Erythroblast (primary cell): ENCODE measurements around the gene TNPO3.
"Not testable (repeated sequence)": the region's sequence is repeated elsewhere in the genome, so short reads cannot be mapped to it uniquely, and the experiment has no call there.

Experiments used
- DNase-seq, 2 experiments: peaks; one replicate each; lab custom pipeline; 2025; lab: John Stamatoyannopoulos, UW
- GATA1 ChIP-seq: IDR thresholded peaks from 2 replicates; pipeline ENCODE4 v1.6.1; 2011; ENCODE audit warnings: low read depth, mild to moderate bottlenecking, control low read depth, low read length, moderate library complexity
- POLR2A ChIP-seq: IDR thresholded peaks from 2 replicates; pipeline ENCODE4 v1.6.1; 2011; ENCODE audit warnings: mild to moderate bottlenecking, low read length

Gene TNPO3

DNA sequence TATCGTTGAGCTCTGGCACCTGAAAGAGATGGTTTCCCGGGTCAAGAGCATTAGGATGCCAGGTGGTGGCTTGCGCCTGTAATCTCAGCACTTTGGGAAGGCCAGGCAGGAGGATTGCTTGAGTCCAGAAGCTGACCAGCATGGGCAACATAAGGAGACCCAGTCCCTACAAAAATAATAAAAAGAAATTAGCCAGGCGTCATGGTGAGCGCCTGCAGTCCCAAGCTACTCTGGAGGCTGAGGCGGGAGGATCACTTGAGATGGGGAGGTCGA, 138.3 kb downstream of the TNPO3 start:
- TF ChIP-seq GATA1 (no peak), POLR2A (no peak)
- no peak for DNase-seq

GRCh38 chr7:128915841-128916642, 138.9 kb downstream of the TNPO3 start:
- no peak for DNase-seq
- TF ChIP-seq GATA1 (no peak), POLR2A (no peak)

- TF ChIP-seq GATA1 = no peak
- no peak for TF ChIP-seq POLR2A
- no peak for DNase-seq
These were observed 139.6 kb downstream of the TNPO3 start for GRCh38 chr7:128915271-128915819.

DNA sequence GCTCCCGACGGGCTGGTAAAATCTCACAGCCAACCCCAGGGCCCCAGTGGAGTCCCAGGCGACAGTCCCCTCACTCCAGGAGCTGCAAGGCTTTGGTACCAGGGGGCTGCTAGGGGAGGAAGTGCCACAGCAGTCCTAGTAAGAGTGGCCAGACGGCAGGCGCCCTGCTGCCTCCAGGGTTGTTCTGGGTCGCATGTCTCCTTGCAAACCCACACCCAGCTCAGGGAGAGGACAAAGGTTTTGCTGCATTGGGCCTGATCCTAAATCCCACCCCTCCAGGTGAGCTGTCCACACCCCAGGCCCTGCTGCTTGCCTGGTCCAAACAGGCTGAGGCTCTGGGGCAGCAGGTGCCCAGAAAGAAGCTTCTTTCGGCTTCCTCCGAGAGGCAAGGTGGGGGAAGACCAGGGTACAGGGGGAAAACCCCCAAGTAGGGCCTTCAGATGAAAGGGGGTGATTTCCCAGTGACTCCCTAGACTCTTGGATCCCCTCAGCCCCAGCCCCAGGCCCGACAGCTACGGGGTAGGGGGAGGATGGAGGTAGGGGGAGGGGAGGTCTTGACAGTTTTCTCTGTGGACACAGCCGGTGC, 140.3 kb downstream of the TNPO3 start:
- DNase-seq = no peak
- no peak for TF ChIP-seq POLR2A
- no peak for TF ChIP-seq GATA1

- TF ChIP-seq GATA1 (no peak), POLR2A (no peak)
- DNase-seq = no peak
These were observed 140.9 kb downstream of the TNPO3 start for GRCh38 chr7:128913870-128914565.

GRCh38 chr7:128912709-128913495, 142.0 kb downstream of the TNPO3 start:
- not testable (repeated sequence) for DNase-seq

DNA sequence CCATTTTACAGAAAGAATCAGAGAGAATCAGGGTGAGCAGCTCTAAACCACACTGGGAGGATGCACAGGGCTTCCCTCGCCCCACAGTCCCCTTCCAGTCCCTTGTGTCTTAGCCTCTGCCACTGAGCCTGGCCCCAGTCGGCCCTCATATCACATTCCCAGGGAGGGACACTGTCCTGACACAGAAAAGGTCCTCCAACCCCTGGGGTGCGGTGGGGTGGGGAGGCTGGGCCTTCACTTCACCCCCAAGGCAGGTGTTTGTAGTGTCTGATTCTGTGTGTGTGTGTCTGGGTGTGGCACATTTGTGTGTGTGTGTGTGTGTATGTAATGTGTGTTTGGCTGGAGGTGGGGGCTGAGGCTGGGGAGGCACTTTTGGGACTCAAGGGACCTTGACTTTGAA, 142.6 kb downstream of the TNPO3 start:
- no peak for DNase-seq
- TF ChIP-seq GATA1 (no peak), POLR2A (no peak)

GRCh38 chr7:128911423-128912031, 143.4 kb downstream of the TNPO3 start:
- TF ChIP-seq POLR2A = no peak
- no peak for TF ChIP-seq GATA1
- no peak for DNase-seq

GRCh38 chr7:128910569-128910945, 144.4 kb downstream of the TNPO3 start, which contains the start of gene KCP:
Gene KCP (minus strand): TSS chr7:128910709. CDS start chr7:128910676, 33 bp downstream.
- no peak for TF ChIP-seq GATA1
- TF ChIP-seq POLR2A = no peak
- DNase-seq = no peak

DNA sequence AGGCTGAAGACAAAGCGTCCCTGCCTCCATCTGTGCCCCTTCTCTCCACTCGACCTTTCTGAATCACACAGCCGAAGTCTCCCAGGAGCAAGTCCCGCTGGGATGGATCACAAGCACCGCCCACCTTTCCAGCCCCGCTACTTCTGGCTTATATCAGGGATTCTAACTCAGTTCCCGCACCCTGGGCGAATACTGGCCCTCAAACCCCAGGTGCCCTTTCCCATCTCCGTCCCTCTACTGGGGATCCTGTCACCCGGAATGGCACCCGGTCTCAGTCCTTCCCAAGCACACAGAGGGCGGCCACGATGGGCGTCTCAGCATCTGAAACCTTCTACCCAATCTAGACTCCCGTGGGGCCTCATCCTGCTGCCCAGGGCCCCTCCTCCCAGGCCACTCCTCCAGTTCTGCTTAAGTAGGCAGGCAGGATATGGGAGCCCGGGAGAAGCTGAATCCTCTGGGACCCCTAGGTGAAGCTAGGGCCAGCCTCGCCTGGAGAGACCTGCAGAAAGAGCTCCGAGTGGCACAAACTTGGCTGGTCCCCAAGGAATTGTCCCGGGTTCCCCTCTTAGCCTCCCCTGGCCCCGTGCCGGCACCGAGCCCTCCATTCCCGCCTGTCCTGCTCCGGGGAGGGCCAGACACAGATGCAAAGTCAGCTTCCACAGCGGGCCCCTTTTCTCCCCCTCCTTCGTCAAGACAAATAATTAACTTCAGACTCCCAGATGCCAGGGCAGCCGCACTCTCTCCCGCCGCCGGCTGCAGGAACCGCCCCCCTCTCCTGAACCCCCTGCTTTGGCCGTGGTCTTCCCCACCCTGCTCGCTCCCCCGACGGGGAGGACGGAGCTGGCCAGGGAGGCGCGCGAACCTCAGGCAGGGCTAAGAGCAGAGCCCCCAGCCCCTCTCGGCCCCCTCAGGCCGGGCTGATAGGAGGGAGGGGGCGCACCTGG, 145.0 kb downstream of the TNPO3 start:
- TF ChIP-seq POLR2A (no peak), GATA1 (no peak)
- no peak for DNase-seq

GRCh38 chr7:128908750-128909624, 145.9 kb downstream of the TNPO3 start:
- no peak for DNase-seq
- TF ChIP-seq GATA1 (no peak), POLR2A (no peak)
